GM19035 (cell line): ENCODE data around the gene SERPINA6.
"Not testable (repeated sequence)": the region's sequence is repeated elsewhere in the genome, so short reads cannot be mapped to it uniquely, and the experiment has no call there.

Source experiments
- ATAC-seq: cut with Tn5 transposase; IDR thresholded peaks from one replicate; pipeline ENCODE4 v1.9.1; 2021; ENCODE audit not compliant: unreplicated experiment

The SERPINA6 gene, protein sequence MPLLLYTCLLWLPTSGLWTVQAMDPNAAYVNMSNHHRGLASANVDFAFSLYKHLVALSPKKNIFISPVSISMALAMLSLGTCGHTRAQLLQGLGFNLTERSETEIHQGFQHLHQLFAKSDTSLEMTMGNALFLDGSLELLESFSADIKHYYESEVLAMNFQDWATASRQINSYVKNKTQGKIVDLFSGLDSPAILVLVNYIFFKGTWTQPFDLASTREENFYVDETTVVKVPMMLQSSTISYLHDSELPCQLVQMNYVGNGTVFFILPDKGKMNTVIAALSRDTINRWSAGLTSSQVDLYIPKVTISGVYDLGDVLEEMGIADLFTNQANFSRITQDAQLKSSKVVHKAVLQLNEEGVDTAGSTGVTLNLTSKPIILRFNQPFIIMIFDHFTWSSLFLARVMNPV

DNA sequence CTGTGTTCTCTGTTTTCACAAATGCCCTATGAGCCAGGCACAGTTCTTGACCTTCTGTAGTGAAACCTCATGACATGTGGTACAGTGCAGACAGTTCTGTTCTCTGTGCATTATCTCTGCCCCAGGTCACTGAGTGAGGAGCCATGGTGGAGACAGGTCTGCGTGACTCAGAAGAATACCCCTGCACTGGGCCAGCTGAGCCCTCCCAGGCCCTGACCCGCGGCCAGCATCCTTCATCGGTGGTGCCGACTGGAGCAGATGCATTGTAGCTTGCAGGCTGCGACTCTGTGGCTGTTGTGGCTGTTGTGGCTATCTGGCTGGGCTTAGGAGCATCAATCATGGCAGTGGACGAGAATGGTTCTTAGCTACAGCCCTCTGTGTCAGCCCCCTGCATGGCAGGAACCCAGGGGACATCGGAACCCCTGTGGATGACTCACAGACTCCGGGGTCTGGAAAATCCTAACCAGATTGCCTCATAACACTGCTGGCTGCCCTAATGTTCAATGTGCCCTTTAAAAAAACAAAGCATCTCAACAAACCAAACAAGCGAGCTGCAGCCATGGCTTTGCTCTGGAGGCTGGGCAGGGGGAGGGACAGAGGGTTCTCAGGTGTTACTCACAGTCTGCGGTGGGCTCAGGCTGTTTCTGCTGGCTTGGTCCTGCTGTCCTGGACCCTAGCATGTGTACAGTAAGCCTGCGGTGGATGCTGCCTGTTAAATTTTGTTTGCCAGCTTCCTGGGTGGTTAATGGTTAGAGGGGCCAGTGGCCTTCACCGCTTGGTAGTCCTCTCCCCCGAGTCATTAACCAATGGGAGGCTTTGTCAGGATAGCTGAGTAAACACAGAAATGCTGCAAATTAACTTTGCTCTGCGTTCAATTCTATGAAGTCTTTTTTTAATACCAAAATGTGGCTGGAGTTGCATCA lies at the start of gene SERPINA6:
SERPINA6 (minus strand) TSS at position 689 of the 923 bp plus-strand sequence. CDS start 8,688 bp downstream, outside the sequence.
- no peak for ATAC-seq

- no peak for ATAC-seq
These were observed 49.0 kb upstream of the SERPINA6 start for GRCh38 chr14:94372021-94372605.

GRCh38 chr14:94370524-94370910 lies 47.4 kb upstream of the SERPINA6 start:
- no peak for ATAC-seq

DNA sequence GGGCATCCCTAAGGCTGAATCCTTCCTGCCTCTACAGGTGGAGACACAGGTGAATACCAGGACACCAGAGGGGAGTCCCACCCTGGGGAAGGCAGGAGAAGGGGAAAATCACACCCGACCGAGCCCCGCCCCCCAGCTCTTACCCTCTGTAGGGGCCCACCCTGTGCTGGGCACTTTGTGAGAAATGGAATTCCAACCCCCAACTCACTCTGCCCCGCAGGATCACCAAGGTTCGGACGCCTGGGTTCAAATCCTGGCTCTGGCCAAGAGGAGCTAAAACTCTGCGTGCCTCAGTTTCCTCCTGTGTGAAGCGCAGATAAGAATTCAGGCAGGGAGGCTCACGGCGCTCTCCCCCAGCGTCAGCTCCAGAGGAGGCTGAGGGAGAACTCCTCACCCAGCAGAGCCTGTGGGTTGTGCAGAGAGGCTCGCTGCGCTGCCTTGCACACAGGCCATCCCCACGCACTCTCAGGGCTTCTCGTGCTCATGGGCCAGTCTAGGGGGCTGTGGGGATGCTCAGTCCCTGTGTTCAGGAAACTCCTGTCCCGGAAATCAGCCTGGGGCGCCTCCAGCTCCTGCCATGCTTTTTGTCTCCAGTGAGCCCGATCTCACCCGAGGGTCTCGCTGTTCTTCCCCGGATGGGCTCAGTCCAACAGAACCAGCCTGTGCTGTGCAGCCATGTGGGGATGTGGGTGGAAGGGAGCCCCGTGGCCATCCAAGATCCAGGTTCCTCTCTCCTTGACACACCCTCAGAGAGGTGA lies 46.8 kb upstream of the SERPINA6 start:
- ATAC-seq, result not testable (repeated sequence)

DNA sequence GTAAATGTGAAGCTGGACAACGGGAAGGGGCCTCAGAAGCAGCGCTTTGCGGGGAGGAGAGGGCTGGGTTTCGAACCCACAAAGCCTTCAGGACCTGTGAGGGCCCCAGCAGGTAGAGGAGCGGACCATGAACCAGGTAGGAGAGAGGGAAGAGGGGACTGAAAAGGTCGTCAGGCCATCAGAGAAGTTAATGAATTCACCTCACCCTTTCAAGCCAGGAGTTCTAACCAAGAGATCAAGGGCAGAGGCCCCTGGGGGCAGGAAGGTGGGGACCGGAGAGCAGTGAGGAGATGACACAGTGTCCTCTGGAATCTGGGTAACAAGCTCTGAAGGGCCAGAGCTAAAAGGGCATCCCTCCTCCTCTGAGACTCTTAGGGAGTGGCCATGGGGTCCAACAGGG lies 45.8 kb upstream of the SERPINA6 start:
- ATAC-seq, result no peak

DNA sequence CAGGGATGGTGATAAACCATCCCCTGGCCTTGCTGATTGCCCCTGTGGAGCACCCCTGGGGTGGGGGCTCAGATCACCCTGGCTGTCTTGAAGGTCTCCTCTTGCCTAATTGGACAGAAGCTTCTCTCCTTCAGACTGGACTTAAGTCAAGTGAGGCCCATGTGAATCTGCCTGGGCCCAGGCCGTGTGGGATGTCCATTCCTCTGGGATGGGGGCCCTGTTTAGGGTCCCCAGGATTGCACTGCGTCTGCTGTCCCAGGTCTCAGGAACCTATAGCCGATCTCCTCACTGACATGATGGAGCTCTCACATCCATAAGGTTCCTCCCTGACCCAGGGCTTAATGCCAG lies 45.1 kb upstream of the SERPINA6 start:
- no peak for ATAC-seq

GRCh38 chr14:94367347-94368242 lies 44.5 kb upstream of the SERPINA6 start:
- no peak for ATAC-seq

GRCh38 chr14:94366146-94366915 lies 43.2 kb upstream of the SERPINA6 start, which contains the start of gene SERPINA2:
Gene SERPINA2, minus strand, starts transcription at chr14:94366698.
- no peak for ATAC-seq

GRCh38 chr14:94365624-94366023 lies 42.5 kb upstream of the SERPINA6 start:
- ATAC-seq, result no peak

DNA sequence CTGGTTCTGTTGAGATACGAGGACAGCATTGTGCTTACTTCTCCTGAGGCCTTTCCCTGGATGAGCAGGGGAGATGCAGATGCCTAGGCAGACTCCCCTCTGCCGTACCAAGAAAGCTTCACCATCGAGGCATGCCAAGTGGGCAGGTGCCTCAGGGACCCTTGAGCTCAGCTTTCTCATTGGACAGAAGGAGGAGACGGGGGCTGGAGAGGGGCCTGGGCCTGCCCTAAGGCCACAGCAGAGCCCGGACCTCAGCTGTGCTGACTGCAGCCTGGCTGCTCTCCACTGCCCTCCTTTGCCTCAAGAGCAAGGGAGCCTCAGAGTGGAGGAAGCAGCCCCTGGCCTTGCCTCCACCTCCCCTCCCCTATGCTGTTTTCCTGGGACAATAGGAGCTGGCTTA lies 41.8 kb upstream of the SERPINA6 start:
- no peak for ATAC-seq

GRCh38 chr14:94364037-94364436 lies 40.9 kb upstream of the SERPINA6 start:
- ATAC-seq, result no peak

- no peak for ATAC-seq
These were observed 40.1 kb upstream of the SERPINA6 start for GRCh38 chr14:94363151-94363624.

- no peak for ATAC-seq
These were observed 39.5 kb upstream of the SERPINA6 start for GRCh38 chr14:94362614-94363133.

DNA sequence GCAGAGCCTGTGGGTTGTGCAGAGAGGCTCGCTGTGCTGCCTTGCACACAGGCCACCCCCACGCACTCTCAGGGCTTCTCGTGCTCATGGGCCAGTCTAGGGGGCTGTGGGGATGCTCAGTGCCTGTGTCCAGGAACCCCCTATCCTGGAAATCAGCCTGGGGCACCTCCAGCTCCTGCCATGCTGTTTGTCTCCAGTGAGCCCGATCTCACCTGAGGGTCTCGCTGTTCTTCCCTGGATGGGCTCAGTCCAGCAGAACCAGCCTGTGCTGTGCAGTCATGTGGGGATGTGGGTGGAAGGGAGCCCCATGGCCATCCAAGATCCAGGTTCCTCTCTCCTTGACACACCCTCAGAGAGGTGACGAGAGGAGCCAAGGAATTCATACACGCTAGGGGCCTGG lies 38.5 kb upstream of the SERPINA6 start:
- no peak for ATAC-seq

GRCh38 chr14:94360945-94361565 lies 37.9 kb upstream of the SERPINA6 start:
- ATAC-seq, result no peak

- ATAC-seq, result no peak
These were observed 34.0 kb upstream of the SERPINA6 start for GRCh38 chr14:94357166-94357565.

- no peak for ATAC-seq
These were observed 33.4 kb upstream of the SERPINA6 start for GRCh38 chr14:94356379-94357056.
